ENCODE measurements around the gene GRSF1.
A peak's percentile ranks its signal among the peaks of the same experiment; 100 is the strongest.

The GRSF1 gene

DNA sequence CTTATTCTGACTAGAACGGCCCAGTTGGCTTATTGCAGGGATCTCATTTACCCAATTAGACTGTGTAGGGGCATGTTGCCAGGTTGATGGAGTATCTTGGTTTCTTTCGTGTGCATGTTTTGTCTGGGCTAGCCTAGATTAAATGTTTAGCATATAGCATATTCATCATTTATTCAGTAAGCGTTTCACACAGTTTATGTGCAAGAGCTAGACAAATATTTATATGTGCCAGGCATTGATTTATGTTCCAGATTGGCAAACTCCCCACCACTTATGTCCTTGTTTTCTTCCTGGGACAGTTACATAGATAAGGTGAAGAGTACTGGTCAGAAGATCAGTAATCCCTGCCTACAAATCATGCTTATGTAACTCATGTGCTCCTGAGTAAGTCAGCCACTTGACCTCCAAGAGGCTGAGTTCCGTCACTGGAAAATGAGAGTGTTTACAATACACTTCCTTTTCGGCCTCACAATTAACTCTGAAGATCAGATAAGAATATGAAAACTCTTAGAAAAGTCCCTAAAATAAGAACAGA lies 60.7 kb downstream of the GRSF1 start (continued):
- peak; percentile 94 for TF ChIP-seq ZNF843 (tag by site-specific recombination; IDR thresholded peaks at IDR 0.05)
- peak; percentile 71; the same call in 1 of the 2 replicates for TF ChIP-seq ZNF2 (tag by site-specific recombination; IDR thresholded peaks at IDR 0.05)
- TF ChIP-seq ZFHX2 (tag by site-specific recombination; conservative IDR thresholded peaks at IDR 0.05): no peak
- no peak for TF ChIP-seq ZNF132 (tag by site-specific recombination; IDR thresholded peaks at IDR 0.05; ENCODE audit: borderline replicate concordance)
- TF ChIP-seq, protein P1, sequence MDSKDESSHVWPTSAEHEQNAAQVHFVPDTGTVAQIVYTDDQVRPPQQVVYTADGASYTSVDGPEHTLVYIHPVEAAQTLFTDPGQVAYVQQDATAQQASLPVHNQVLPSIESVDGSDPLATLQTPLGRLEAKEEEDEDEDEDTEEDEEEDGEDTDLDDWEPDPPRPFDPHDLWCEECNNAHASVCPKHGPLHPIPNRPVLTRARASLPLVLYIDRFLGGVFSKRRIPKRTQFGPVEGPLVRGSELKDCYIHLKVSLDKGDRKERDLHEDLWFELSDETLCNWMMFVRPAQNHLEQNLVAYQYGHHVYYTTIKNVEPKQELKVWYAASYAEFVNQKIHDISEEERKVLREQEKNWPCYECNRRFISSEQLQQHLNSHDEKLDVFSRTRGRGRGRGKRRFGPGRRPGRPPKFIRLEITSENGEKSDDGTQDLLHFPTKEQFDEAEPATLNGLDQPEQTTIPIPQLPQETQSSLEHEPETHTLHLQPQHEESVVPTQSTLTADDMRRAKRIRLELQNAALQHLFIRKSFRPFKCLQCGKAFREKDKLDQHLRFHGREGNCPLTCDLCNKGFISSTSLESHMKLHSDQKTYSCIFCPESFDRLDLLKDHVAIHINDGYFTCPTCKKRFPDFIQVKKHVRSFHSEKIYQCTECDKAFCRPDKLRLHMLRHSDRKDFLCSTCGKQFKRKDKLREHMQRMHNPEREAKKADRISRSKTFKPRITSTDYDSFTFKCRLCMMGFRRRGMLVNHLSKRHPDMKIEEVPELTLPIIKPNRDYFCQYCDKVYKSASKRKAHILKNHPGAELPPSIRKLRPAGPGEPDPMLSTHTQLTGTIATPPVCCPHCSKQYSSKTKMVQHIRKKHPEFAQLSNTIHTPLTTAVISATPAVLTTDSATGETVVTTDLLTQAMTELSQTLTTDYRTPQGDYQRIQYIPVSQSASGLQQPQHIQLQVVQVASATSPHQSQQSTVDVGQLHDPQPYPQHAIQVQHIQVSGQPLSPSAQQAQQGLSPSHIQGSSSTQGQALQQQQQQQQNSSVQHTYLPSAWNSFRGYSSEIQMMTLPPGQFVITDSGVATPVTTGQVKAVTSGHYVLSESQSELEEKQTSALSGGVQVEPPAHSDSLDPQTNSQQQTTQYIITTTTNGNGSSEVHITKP (tag by site-specific recombination; IDR thresholded peaks at IDR 0.05): 0 out of 2 replicates have a peak, but pooled peaks have one; percentile 12
- no peak for TF ChIP-seq ZNF548 (tag by site-specific recombination; IDR thresholded peaks at IDR 0.05)
- TF ChIP-seq, protein P2, sequence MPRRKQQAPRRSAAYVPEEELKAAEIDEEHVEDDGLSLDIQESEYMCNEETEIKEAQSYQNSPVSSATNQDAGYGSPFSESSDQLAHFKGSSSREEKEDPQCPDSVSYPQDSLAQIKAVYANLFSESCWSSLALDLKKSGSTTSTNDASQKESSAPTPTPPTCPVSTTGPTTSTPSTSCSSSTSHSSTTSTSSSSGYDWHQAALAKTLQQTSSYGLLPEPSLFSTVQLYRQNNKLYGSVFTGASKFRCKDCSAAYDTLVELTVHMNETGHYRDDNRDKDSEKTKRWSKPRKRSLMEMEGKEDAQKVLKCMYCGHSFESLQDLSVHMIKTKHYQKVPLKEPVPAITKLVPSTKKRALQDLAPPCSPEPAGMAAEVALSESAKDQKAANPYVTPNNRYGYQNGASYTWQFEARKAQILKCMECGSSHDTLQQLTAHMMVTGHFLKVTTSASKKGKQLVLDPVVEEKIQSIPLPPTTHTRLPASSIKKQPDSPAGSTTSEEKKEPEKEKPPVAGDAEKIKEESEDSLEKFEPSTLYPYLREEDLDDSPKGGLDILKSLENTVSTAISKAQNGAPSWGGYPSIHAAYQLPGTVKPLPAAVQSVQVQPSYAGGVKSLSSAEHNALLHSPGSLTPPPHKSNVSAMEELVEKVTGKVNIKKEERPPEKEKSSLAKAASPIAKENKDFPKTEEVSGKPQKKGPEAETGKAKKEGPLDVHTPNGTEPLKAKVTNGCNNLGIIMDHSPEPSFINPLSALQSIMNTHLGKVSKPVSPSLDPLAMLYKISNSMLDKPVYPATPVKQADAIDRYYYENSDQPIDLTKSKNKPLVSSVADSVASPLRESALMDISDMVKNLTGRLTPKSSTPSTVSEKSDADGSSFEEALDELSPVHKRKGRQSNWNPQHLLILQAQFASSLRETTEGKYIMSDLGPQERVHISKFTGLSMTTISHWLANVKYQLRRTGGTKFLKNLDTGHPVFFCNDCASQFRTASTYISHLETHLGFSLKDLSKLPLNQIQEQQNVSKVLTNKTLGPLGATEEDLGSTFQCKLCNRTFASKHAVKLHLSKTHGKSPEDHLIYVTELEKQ (tag by site-specific recombination; IDR thresholded peaks at IDR 0.05; ENCODE audit: borderline replicate concordance): peak; percentile 86
- TF ChIP-seq ZNF48 (tag by site-specific recombination; IDR thresholded peaks at IDR 0.05): no peak
- peak; percentile 12 for TF ChIP-seq SETDB1 (IDR thresholded peaks at IDR 0.05; ENCODE audit: insufficient read length, low read length)
- TF ChIP-seq, protein P3, sequence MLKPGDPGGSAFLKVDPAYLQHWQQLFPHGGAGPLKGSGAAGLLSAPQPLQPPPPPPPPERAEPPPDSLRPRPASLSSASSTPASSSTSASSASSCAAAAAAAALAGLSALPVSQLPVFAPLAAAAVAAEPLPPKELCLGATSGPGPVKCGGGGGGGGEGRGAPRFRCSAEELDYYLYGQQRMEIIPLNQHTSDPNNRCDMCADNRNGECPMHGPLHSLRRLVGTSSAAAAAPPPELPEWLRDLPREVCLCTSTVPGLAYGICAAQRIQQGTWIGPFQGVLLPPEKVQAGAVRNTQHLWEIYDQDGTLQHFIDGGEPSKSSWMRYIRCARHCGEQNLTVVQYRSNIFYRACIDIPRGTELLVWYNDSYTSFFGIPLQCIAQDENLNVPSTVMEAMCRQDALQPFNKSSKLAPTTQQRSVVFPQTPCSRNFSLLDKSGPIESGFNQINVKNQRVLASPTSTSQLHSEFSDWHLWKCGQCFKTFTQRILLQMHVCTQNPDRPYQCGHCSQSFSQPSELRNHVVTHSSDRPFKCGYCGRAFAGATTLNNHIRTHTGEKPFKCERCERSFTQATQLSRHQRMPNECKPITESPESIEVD (tag by site-specific recombination; IDR thresholded peaks at IDR 0.05): peak; percentile 92
- TF ChIP-seq, protein P4, sequence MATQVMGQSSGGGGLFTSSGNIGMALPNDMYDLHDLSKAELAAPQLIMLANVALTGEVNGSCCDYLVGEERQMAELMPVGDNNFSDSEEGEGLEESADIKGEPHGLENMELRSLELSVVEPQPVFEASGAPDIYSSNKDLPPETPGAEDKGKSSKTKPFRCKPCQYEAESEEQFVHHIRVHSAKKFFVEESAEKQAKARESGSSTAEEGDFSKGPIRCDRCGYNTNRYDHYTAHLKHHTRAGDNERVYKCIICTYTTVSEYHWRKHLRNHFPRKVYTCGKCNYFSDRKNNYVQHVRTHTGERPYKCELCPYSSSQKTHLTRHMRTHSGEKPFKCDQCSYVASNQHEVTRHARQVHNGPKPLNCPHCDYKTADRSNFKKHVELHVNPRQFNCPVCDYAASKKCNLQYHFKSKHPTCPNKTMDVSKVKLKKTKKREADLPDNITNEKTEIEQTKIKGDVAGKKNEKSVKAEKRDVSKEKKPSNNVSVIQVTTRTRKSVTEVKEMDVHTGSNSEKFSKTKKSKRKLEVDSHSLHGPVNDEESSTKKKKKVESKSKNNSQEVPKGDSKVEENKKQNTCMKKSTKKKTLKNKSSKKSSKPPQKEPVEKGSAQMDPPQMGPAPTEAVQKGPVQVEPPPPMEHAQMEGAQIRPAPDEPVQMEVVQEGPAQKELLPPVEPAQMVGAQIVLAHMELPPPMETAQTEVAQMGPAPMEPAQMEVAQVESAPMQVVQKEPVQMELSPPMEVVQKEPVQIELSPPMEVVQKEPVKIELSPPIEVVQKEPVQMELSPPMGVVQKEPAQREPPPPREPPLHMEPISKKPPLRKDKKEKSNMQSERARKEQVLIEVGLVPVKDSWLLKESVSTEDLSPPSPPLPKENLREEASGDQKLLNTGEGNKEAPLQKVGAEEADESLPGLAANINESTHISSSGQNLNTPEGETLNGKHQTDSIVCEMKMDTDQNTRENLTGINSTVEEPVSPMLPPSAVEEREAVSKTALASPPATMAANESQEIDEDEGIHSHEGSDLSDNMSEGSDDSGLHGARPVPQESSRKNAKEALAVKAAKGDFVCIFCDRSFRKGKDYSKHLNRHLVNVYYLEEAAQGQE (tag by site-specific recombination; IDR thresholded peaks at IDR 0.05): no peak
- peak; percentile 96 for TF ChIP-seq ZNF629 (tag by site-specific recombination; IDR thresholded peaks at IDR 0.05)
- TF ChIP-seq, protein P5, sequence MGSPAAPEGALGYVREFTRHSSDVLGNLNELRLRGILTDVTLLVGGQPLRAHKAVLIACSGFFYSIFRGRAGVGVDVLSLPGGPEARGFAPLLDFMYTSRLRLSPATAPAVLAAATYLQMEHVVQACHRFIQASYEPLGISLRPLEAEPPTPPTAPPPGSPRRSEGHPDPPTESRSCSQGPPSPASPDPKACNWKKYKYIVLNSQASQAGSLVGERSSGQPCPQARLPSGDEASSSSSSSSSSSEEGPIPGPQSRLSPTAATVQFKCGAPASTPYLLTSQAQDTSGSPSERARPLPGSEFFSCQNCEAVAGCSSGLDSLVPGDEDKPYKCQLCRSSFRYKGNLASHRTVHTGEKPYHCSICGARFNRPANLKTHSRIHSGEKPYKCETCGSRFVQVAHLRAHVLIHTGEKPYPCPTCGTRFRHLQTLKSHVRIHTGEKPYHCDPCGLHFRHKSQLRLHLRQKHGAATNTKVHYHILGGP (tag by site-specific recombination; IDR thresholded peaks at IDR 0.05): 0 out of 2 replicates have a peak, but pooled peaks have one; percentile 19
- TF ChIP-seq, protein P6, sequence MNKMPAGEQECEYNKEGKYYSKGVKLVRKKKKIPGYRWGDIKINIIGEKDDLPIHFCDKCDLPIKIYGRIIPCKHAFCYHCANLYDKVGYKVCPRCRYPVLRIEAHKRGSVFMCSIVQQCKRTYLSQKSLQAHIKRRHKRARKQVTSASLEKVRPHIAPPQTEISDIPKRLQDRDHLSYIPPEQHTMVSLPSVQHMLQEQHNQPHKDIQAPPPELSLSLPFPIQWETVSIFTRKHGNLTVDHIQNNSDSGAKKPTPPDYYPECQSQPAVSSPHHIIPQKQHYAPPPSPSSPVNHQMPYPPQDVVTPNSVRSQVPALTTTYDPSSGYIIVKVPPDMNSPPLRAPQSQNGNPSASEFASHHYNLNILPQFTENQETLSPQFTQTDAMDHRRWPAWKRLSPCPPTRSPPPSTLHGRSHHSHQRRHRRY (tag by site-specific recombination; IDR thresholded peaks at IDR 0.05): no peak
- TF ChIP-seq SP3 (tag by site-specific recombination; IDR thresholded peaks at IDR 0.05): 0 out of 2 replicates have a peak, but pooled peaks have one; percentile 31
- TF ChIP-seq ZNF366 (tag by site-specific recombination; conservative IDR thresholded peaks at IDR 0.05): peak; percentile 96
- TF ChIP-seq GLI2 (tag by site-specific recombination; IDR thresholded peaks at IDR 0.05; ENCODE audit: borderline replicate concordance, low read depth): peak; percentile 95
- no peak for TF ChIP-seq ZNF423 (tag by site-specific recombination; IDR thresholded peaks at IDR 0.05)
- TF ChIP-seq ZBTB48 (tag by site-specific recombination; IDR thresholded peaks at IDR 0.05): no peak
- 0 out of 2 replicates have a peak, but pooled peaks have one; percentile 72 for TF ChIP-seq ZFP37 (tag by site-specific recombination; IDR thresholded peaks at IDR 0.05)
- no peak for TF ChIP-seq ZNF560 (tag by site-specific recombination; IDR thresholded peaks at IDR 0.05; ENCODE audit: borderline replicate concordance)
- TF ChIP-seq ZFP41 (tag by site-specific recombination; IDR thresholded peaks at IDR 0.05; ENCODE audit: borderline replicate concordance): no peak
